ENCODE data around the gene PDE1C.

PDE1C gene

GRCh38 chr7:31955021-31955420 lies 115.2 kb downstream of the PDE1C start:
- DNase-seq (ENCODE audit: low spot score): no peak

GRCh38 chr7:31954500-31954899 lies 115.7 kb downstream of the PDE1C start:
- TF ChIP-seq, protein P1, sequence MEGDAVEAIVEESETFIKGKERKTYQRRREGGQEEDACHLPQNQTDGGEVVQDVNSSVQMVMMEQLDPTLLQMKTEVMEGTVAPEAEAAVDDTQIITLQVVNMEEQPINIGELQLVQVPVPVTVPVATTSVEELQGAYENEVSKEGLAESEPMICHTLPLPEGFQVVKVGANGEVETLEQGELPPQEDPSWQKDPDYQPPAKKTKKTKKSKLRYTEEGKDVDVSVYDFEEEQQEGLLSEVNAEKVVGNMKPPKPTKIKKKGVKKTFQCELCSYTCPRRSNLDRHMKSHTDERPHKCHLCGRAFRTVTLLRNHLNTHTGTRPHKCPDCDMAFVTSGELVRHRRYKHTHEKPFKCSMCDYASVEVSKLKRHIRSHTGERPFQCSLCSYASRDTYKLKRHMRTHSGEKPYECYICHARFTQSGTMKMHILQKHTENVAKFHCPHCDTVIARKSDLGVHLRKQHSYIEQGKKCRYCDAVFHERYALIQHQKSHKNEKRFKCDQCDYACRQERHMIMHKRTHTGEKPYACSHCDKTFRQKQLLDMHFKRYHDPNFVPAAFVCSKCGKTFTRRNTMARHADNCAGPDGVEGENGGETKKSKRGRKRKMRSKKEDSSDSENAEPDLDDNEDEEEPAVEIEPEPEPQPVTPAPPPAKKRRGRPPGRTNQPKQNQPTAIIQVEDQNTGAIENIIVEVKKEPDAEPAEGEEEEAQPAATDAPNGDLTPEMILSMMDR (IDR thresholded peaks at IDR 0.05; ENCODE audit: borderline replicate concordance, control extremely low read depth, extremely low read depth, insufficient read depth, missing control alignments): no peak
- DNase-seq (ENCODE audit: low spot score): no peak

More at GRCh38 chr7:31955021-31955420, 115.2 kb downstream of the PDE1C start:
- TF ChIP-seq, protein P1 (IDR thresholded peaks at IDR 0.05; ENCODE audit: borderline replicate concordance, control extremely low read depth, extremely low read depth, insufficient read depth, missing control alignments): no peak
- in situ Hi-C loops (cut with MboI; ENCODE audit: low sequenced_read_pairs, unreplicated experiment): no loop called here

DNA sequence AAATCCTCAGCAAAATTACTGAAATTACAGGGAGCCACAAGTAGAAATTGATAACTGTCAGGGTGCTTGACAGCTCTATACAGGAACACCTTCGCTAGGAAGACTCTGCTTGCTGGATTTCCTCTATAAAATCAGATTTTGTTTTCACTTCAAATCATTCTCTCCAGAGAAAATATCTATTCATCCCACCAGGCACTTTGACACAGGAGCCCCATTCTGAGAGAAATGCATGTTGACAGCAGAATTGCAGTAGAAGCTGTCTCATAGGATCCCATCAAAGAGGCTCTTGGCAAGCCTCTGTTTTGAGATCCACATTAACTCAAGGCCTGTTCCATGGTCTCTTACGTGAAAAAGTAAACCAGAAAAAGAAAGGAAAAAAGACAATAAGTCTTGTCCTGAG lies 116.8 kb downstream of the PDE1C start:
- in situ Hi-C loops (cut with MboI; ENCODE audit: low sequenced_read_pairs, unreplicated experiment): no loop called here
- no peak for DNase-seq (ENCODE audit: low spot score)
- TF ChIP-seq, protein P1 (IDR thresholded peaks at IDR 0.05; ENCODE audit: borderline replicate concordance, control extremely low read depth, extremely low read depth, insufficient read depth, missing control alignments): no peak

More at GRCh38 chr7:31954500-31954899, 115.7 kb downstream of the PDE1C start:
- in situ Hi-C loops (cut with MboI; ENCODE audit: low sequenced_read_pairs, unreplicated experiment): no loop called here

DNA sequence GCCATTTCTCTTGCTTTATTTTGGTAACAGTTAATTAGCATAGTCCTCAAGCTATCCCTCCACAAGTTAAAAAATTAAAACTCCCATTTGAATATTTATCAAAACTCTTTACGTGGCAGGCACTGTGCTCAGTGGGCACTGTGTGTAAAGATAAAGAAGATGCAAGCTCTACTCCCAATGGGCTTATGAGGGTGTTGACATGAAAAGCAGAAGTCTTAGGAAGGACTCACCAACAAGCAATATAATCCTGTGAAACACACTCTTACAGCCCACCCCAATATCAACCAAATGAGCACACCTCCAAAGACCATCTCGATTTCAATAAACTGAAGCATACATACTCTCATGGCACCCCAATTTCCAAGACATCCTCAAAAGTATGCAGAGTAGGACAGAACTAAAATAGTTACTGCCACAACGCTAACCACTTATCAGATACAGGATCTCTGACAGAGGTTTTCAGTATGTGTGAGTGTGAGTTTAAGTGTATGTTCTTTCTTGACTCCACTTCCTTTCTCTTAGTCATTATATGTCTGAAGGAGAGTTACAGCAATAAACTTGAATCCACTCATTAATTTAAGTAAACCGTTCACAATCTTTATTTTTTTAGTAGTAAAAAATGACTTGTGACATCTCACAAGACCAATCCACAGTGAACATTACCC lies 120.0 kb downstream of the PDE1C start:
- TF ChIP-seq, protein P1 (IDR thresholded peaks at IDR 0.05; ENCODE audit: borderline replicate concordance, control extremely low read depth, extremely low read depth, insufficient read depth, missing control alignments): no peak
- DNase-seq (ENCODE audit: low spot score): no peak
- in situ Hi-C loops (cut with MboI; ENCODE audit: low sequenced_read_pairs, unreplicated experiment): no loop called here

DNA sequence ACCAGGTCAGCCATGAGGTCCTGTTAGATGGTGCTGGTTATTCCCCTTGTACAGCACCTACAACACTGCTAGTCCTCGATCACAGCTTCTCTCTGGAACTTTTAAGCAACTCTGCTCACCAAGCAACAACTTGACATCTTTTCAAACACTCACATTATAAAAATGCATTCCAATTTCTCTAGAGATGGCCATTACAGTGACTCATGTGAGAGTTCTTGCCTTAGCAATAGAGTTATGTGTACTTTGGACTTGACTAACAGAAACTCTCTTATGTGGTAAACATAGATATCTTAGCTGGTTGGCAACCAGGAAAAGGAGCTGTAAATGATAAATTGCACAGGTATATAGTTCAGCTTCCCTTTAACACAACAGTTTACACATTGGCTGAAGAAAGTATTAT lies 122.2 kb downstream of the PDE1C start:
- DNase-seq (ENCODE audit: low spot score): no peak
- in situ Hi-C loops (cut with MboI; ENCODE audit: low sequenced_read_pairs, unreplicated experiment): no loop called here
- TF ChIP-seq, protein P1 (IDR thresholded peaks at IDR 0.05; ENCODE audit: borderline replicate concordance, control extremely low read depth, extremely low read depth, insufficient read depth, missing control alignments): no peak

GRCh38 chr7:31940167-31940566 lies 130.0 kb downstream of the PDE1C start:
- DNase-seq (ENCODE audit: low spot score): no peak
- in situ Hi-C loops (cut with MboI; ENCODE audit: low sequenced_read_pairs, unreplicated experiment): no loop called here
- TF ChIP-seq, protein P1 (IDR thresholded peaks at IDR 0.05; ENCODE audit: borderline replicate concordance, control extremely low read depth, extremely low read depth, insufficient read depth, missing control alignments): no peak

Data from GM13976 (cell line).